ENCODE data around the gene USP36.

USP36 gene

DNA sequence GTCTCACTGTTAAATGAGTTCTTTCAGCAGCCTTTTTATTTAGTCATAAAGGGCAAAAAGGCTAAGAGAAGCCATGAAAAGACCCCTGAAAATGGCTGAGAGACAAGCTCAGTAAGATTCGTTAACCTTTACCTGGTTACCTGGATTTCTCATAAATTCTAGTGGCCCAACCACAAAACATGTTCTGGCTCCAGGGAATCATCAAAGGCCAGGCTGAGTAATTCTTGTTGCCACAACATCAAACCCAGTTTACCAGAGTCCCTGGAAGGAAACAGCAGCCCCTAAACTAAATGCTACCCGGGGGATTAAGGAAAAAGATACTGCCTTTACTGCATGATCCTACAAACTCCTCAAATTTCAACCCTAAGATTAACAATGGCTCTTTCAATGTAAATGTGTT is 74.4 kb downstream of the USP36 start:
- TF ChIP-seq, protein P1, sequence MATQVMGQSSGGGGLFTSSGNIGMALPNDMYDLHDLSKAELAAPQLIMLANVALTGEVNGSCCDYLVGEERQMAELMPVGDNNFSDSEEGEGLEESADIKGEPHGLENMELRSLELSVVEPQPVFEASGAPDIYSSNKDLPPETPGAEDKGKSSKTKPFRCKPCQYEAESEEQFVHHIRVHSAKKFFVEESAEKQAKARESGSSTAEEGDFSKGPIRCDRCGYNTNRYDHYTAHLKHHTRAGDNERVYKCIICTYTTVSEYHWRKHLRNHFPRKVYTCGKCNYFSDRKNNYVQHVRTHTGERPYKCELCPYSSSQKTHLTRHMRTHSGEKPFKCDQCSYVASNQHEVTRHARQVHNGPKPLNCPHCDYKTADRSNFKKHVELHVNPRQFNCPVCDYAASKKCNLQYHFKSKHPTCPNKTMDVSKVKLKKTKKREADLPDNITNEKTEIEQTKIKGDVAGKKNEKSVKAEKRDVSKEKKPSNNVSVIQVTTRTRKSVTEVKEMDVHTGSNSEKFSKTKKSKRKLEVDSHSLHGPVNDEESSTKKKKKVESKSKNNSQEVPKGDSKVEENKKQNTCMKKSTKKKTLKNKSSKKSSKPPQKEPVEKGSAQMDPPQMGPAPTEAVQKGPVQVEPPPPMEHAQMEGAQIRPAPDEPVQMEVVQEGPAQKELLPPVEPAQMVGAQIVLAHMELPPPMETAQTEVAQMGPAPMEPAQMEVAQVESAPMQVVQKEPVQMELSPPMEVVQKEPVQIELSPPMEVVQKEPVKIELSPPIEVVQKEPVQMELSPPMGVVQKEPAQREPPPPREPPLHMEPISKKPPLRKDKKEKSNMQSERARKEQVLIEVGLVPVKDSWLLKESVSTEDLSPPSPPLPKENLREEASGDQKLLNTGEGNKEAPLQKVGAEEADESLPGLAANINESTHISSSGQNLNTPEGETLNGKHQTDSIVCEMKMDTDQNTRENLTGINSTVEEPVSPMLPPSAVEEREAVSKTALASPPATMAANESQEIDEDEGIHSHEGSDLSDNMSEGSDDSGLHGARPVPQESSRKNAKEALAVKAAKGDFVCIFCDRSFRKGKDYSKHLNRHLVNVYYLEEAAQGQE (IDR thresholded peaks at IDR 0.05; ENCODE audit: low read depth), result no peak
- TF ChIP-seq EGR1 (IDR thresholded peaks at IDR 0.05) (no peak), TEAD4 (IDR thresholded peaks at IDR 0.05) (no peak), CEBPB (IDR thresholded peaks at IDR 0.05) (no peak), CREB1 (IDR thresholded peaks at IDR 0.05; ENCODE audit: low read depth) (no peak), YY1 (IDR thresholded peaks at IDR 0.05; ENCODE audit: low read depth) (no peak), TCF12 (IDR thresholded peaks at IDR 0.05; ENCODE audit: low read depth) (no peak), TAF1 (IDR thresholded peaks at IDR 0.05; ENCODE audit: low read depth) (no peak), EP300 (IDR thresholded peaks at IDR 0.05; ENCODE audit: borderline replicate concordance) (no peak), RAD21 (IDR thresholded peaks at IDR 0.05; ENCODE audit: low read depth) (no peak), NFIC (IDR thresholded peaks at IDR 0.05) (no peak), ZBTB7A (IDR thresholded peaks at IDR 0.05; ENCODE audit: low read depth) (no peak), FOXM1 (IDR thresholded peaks at IDR 0.05; ENCODE audit: borderline replicate concordance, low read depth) (no peak)
- TF ChIP-seq, protein P2, sequence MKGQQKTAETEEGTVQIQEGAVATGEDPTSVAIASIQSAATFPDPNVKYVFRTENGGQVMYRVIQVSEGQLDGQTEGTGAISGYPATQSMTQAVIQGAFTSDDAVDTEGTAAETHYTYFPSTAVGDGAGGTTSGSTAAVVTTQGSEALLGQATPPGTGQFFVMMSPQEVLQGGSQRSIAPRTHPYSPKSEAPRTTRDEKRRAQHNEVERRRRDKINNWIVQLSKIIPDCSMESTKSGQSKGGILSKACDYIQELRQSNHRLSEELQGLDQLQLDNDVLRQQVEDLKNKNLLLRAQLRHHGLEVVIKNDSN (IDR thresholded peaks at IDR 0.05), result no peak
- TF ChIP-seq, protein P3, sequence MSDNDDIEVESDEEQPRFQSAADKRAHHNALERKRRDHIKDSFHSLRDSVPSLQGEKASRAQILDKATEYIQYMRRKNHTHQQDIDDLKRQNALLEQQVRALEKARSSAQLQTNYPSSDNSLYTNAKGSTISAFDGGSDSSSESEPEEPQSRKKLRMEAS (IDR thresholded peaks at IDR 0.05), result no peak

DNA sequence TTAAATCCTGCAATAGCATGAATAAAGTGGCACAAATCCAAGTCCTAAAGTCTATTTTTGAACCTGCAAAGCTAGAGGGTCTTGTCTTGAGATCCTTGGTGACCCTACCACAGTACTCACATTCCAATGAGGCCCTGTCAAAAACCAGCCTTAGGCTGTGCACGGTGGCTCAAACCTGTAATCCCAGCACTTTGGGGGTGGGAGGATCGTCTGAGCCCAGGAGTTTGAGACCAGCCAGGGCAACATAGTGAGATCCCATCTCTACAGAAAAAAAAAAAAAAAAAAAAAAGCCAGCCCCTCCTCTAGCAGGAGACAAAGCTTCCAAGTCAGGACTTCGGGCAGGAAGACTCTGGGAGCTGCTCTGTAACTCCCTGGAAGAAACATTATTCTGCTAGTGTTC is 74.8 kb downstream of the USP36 start:
- TF ChIP-seq ZBTB7A (IDR thresholded peaks at IDR 0.05; ENCODE audit: low read depth) (no peak), EGR1 (IDR thresholded peaks at IDR 0.05) (no peak), CREB1 (IDR thresholded peaks at IDR 0.05; ENCODE audit: low read depth) (no peak), EP300 (IDR thresholded peaks at IDR 0.05; ENCODE audit: borderline replicate concordance) (no peak), CEBPB (IDR thresholded peaks at IDR 0.05) (no peak), YY1 (IDR thresholded peaks at IDR 0.05; ENCODE audit: low read depth) (no peak), TCF12 (IDR thresholded peaks at IDR 0.05; ENCODE audit: low read depth) (no peak), TAF1 (IDR thresholded peaks at IDR 0.05; ENCODE audit: low read depth) (no peak), NFIC (IDR thresholded peaks at IDR 0.05) (no peak), TEAD4 (IDR thresholded peaks at IDR 0.05) (no peak), RAD21 (IDR thresholded peaks at IDR 0.05; ENCODE audit: low read depth) (no peak), FOXM1 (IDR thresholded peaks at IDR 0.05; ENCODE audit: borderline replicate concordance, low read depth) (no peak)
- TF ChIP-seq, protein P2 (IDR thresholded peaks at IDR 0.05), result no peak
- TF ChIP-seq, protein P3 (IDR thresholded peaks at IDR 0.05), result no peak
- TF ChIP-seq, protein P1 (IDR thresholded peaks at IDR 0.05; ENCODE audit: low read depth), result no peak

DNA sequence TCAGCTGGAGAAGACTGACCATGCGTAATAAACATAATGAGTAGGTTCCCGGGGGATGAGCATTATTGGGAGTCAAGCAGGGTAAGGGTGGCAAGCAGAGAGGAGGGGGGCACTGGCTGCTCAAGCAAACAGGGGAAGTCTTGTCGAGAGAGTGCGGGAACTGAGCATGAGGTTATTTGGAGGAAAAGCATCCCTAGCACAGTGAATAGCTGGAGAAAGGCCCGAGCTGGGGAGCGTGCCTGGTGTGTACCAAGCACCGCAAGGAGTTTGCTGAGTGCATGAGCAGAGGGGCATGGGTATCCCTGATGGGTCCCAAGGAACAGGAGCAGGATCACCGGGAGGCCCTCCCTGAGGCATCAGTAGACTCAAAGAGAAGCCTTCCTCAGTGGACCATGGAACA is 75.7 kb downstream of the USP36 start:
- TF ChIP-seq TAF1 (IDR thresholded peaks at IDR 0.05; ENCODE audit: low read depth) (no peak), RAD21 (IDR thresholded peaks at IDR 0.05; ENCODE audit: low read depth) (no peak)

DNA sequence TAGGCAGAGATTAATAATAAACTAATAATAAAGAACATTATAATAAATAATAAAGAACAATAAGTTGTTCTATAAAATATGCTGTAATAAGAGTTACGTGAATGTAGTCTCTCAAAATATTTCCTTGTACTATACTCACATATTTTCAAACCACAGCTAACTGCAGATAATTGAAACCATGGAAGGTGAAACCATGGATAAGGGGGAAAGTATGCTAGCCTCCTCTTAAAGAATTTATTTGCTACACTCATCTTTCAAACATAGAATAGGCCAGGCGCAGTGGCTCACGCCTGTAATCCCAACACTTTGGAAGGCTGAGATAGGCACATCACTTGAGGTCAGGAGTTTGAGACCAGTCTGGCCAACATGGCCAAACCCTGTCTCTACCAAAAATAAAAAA is 77.1 kb downstream of the USP36 start:
- TF ChIP-seq ZBTB7A (IDR thresholded peaks at IDR 0.05; ENCODE audit: low read depth) (no peak), NFIC (IDR thresholded peaks at IDR 0.05) (no peak), CEBPB (IDR thresholded peaks at IDR 0.05) (no peak), CREB1 (IDR thresholded peaks at IDR 0.05; ENCODE audit: low read depth) (no peak), TEAD4 (IDR thresholded peaks at IDR 0.05) (no peak), TCF12 (IDR thresholded peaks at IDR 0.05; ENCODE audit: low read depth) (no peak), TAF1 (IDR thresholded peaks at IDR 0.05; ENCODE audit: low read depth) (no peak), FOXM1 (IDR thresholded peaks at IDR 0.05; ENCODE audit: borderline replicate concordance, low read depth) (no peak), YY1 (IDR thresholded peaks at IDR 0.05; ENCODE audit: low read depth) (no peak)
- TF ChIP-seq, protein P3 (IDR thresholded peaks at IDR 0.05), result no peak
- TF ChIP-seq, protein P1 (IDR thresholded peaks at IDR 0.05; ENCODE audit: low read depth), result no peak
- TF ChIP-seq, protein P2 (IDR thresholded peaks at IDR 0.05), result no peak

All from Ishikawa (cell line).